Measurements from ENCODE around the gene HOMEZ.

The HOMEZ gene

GRCh38 chr14:23307687-23308644 lies 22.0 kb upstream of the HOMEZ start:
- no peak for DNase-seq

GRCh38 chr14:23307146-23307530 lies 21.2 kb upstream of the HOMEZ start:
- DNase-seq = no peak

- no peak for DNase-seq
Measured at GRCh38 chr14:23306412-23307145, 20.6 kb upstream of the HOMEZ start, which contains the start of gene BCL2L2. Gene BCL2L2, plus strand, starts transcription at chr14:23306833. Its CDS starts 935 bp downstream, at chr14:23307768.

GRCh38 chr14:23302290-23303225 lies 16.6 kb upstream of the HOMEZ start, which contains the start of gene PPP1R3E:
Gene PPP1R3E, minus strand, starts transcription at chr14:23302859. Its CDS starts 283 bp downstream, at chr14:23302576.
- DNase-seq = peak; percentile 89

- DNase-seq = no peak
Measured at GRCh38 chr14:23301969-23302289, 16.0 kb upstream of the HOMEZ start.

- DNase-seq = peak; percentile 98
Measured at GRCh38 chr14:23301288-23301968, 15.5 kb upstream of the HOMEZ start.

- DNase-seq = peak; percentile 14
Measured at GRCh38 chr14:23300687-23301223, 14.8 kb upstream of the HOMEZ start.

- no peak for DNase-seq
Measured at GRCh38 chr14:23299986-23300686, 14.2 kb upstream of the HOMEZ start.

GRCh38 chr14:23299211-23299957 lies 13.5 kb upstream of the HOMEZ start:
- DNase-seq = no peak

GRCh38 chr14:23297611-23298277 lies 11.8 kb upstream of the HOMEZ start:
- DNase-seq = no peak

GRCh38 chr14:23297096-23297495 lies 11.2 kb upstream of the HOMEZ start:
- no peak for DNase-seq

GRCh38 chr14:23296012-23296777 lies 10.3 kb upstream of the HOMEZ start:
- DNase-seq = no peak

GRCh38 chr14:23294734-23295561 lies 9.0 kb upstream of the HOMEZ start:
- peak; percentile 49 for DNase-seq

- DNase-seq = no peak
Measured at GRCh38 chr14:23286902-23287479, 1.1 kb upstream of the HOMEZ start.

- no peak for DNase-seq
Measured at GRCh38 chr14:23285530-23286019, 357 bp downstream of the HOMEZ start.

GRCh38 chr14:23284654-23285529 lies 1.0 kb downstream of the HOMEZ start:
- DNase-seq = no peak
